ENCODE measurements around the gene CD300LG. TPM values are rescaled to one million over a fixed set of nuclear protein-coding genes. Genes with fewer than 3 reads are reported as not detected.

Gene CD300LG
- total and polyA plus RNA-seq, 4 donors = 1.1 to 6.8 (median 2.5) TPM

- H3K4me1 ChIP-seq (ENCODE audit: control insufficient read depth in 5 of 5, insufficient read depth in 5 of 5, low read length in 5 of 5) = no peaks in the 10 kb centered on the region
- peaks cover 0 to 1% (median 0%) of the 10 kb centered on the region in 4 donors for H3K9me3 ChIP-seq (ENCODE audit: control insufficient read depth in 4 of 4, insufficient read depth in 3 of 4, low read length in 3 of 4)
- H3K36me3 ChIP-seq (ENCODE audit: control insufficient read depth in 4 of 4, insufficient read depth in 4 of 4, low read length in 4 of 4) = peaks cover 14 to 36% (median 23%) of the 10 kb centered on the region in 4 donors
- TF ChIP-seq, protein P1, sequence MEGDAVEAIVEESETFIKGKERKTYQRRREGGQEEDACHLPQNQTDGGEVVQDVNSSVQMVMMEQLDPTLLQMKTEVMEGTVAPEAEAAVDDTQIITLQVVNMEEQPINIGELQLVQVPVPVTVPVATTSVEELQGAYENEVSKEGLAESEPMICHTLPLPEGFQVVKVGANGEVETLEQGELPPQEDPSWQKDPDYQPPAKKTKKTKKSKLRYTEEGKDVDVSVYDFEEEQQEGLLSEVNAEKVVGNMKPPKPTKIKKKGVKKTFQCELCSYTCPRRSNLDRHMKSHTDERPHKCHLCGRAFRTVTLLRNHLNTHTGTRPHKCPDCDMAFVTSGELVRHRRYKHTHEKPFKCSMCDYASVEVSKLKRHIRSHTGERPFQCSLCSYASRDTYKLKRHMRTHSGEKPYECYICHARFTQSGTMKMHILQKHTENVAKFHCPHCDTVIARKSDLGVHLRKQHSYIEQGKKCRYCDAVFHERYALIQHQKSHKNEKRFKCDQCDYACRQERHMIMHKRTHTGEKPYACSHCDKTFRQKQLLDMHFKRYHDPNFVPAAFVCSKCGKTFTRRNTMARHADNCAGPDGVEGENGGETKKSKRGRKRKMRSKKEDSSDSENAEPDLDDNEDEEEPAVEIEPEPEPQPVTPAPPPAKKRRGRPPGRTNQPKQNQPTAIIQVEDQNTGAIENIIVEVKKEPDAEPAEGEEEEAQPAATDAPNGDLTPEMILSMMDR (IDR thresholded peaks at IDR 0.05; ENCODE audit: control extremely low read depth, extremely low read depth) = no peak
- H3K9ac ChIP-seq (ENCODE audit: insufficient read depth in 1 of 2, low read length in 2 of 2) = no peak overlapping the region
- no peak for ATAC-seq (ENCODE audit: insufficient read depth, low FRiP score)
- 95 to 96% methylated on average over 10 of the region's 10 CpGs for WGBS, 2 donors
- H3K27ac ChIP-seq (ENCODE audit: low read depth in 1 of 2, low read length in 1 of 2) = no peak overlapping the region
- H3K4me3 ChIP-seq = no peak overlapping the region
- H3K27me3 ChIP-seq (ENCODE audit: control insufficient read depth in 3 of 3, insufficient read depth in 3 of 3, low read length in 2 of 3) = no peaks in the 10 kb centered on the region
- no peak for DNase-seq
These were observed 34.3 kb upstream of the CD300LG start for GRCh38 chr17:43812396-43813265.

DNA sequence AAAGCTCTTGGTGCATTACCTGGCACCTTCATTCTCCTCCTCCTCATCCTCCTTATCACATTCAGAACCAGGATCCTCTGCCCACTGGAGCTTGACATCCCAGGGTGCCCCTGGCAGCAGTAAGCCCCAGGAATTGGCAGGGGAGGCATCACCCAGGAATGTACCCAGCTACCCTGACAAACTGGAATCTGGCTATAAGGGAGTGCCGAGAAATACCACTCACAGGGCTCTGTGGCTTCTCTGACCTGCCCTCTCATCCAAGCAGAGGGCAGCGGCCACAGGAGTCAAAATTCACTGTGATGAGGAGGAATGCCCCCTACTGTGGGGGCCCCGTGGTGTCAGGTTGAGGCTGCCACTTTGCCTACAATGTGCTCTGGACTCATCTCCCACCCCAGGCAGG lies 33.6 kb upstream of the CD300LG start:
- TF ChIP-seq, protein P1 (IDR thresholded peaks at IDR 0.05; ENCODE audit: control extremely low read depth, extremely low read depth) = no peak
- no peaks in the 10 kb centered on the region for H3K27me3 ChIP-seq (ENCODE audit: control insufficient read depth in 3 of 3, insufficient read depth in 3 of 3, low read length in 2 of 3)
- H3K27ac ChIP-seq (ENCODE audit: low read depth in 1 of 2, low read length in 1 of 2) = no peak overlapping the region
- H3K9me3 ChIP-seq (ENCODE audit: control insufficient read depth in 4 of 4, insufficient read depth in 3 of 4, low read length in 3 of 4) = peaks cover 0 to 1% (median 0%) of the 10 kb centered on the region in 4 donors
- H3K36me3 ChIP-seq (ENCODE audit: control insufficient read depth in 4 of 4, insufficient read depth in 4 of 4, low read length in 4 of 4) = peaks cover 12 to 36% (median 23%) of the 10 kb centered on the region in 4 donors
- DNase-seq (no peak), ATAC-seq (ENCODE audit: insufficient read depth, low FRiP score) (no peak)
- H3K4me3 ChIP-seq = no peak overlapping the region
- no peak overlapping the region for H3K9ac ChIP-seq (ENCODE audit: insufficient read depth in 1 of 2, low read length in 2 of 2)
- WGBS, 2 donors = 89 to 94% methylated on average over 3 of the region's 3 CpGs
- H3K4me1 ChIP-seq (ENCODE audit: control insufficient read depth in 5 of 5, insufficient read depth in 5 of 5, low read length in 5 of 5) = no peaks in the 10 kb centered on the region

DNA sequence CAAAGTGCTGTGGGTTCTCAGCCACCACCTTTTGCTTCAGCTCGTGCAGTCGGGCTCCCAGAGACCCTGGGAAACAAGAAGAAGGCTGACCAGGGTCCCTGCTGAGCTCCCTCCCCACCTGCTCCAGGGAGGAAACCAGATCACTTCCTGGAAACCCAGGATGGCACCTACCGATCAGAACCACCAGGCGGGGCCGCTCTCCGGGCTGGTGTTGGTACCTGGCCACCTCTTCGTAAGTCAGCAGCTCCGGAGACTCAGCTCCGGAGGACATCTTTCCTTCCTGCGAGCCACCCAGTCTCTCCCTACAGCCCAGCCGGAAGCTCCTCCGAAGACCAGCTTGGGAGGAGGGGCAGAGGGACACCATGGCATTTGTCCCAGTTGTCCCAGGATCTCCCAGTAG lies 33.0 kb upstream of the CD300LG start:
- Histone ChIP-seq H3K9ac (ENCODE audit: insufficient read depth in 1 of 2, low read length in 2 of 2) (no peak overlapping the region), H3K4me1 (ENCODE audit: control insufficient read depth in 5 of 5, insufficient read depth in 5 of 5, low read length in 5 of 5) (no peaks in the 10 kb centered on the region), H3K27ac (ENCODE audit: low read depth in 1 of 2, low read length in 1 of 2) (no peak overlapping the region), H3K4me3 (no peak overlapping the region), H3K36me3 (ENCODE audit: control insufficient read depth in 4 of 4, insufficient read depth in 4 of 4, low read length in 4 of 4) (peaks cover 9 to 34% (median 21%) of the 10 kb centered on the region in 4 donors), H3K27me3 (ENCODE audit: control insufficient read depth in 3 of 3, insufficient read depth in 3 of 3, low read length in 2 of 3) (no peaks in the 10 kb centered on the region), H3K9me3 (ENCODE audit: control insufficient read depth in 4 of 4, insufficient read depth in 3 of 4, low read length in 3 of 4) (peaks cover 0 to 1% (median 0%) of the 10 kb centered on the region in 4 donors)
- ATAC-seq (ENCODE audit: insufficient read depth, low FRiP score) (no peak), DNase-seq (no peak)
- TF ChIP-seq, protein P1 (IDR thresholded peaks at IDR 0.05; ENCODE audit: control extremely low read depth, extremely low read depth) = no peak
- WGBS, 2 donors = 83 to 84% methylated on average over 12 of the region's 12 CpGs
